H1 (cell line): ENCODE data around the gene TRAPPC11. TPM values are rescaled to one million over a fixed set of nuclear protein-coding genes. Genes with fewer than 3 reads are reported as not detected.

Source experiments
- CTCF ChIA-PET: fragments of 300-600 bp; sonication (Branson Sonifier 250); formaldehyde crosslinking; loops from one replicate; lab custom pipeline; 2021; ENCODE audit not compliant: partially characterized antibody; lab: Charles Lee
- POLR2A ChIA-PET: fragments of 300-600 bp; sonication (Branson Sonifier 250); formaldehyde crosslinking; loops from one replicate; lab custom pipeline; 2021; ENCODE audit warnings: inconsistent platforms; ENCODE audit not compliant: partially characterized antibody; lab: Charles Lee
- DNase-seq, 2 experiments: peaks; one replicate each; pipeline versions ENCODE4 v3.0.0 to v3.0.0-alpha.2; 2010 to 2022; ENCODE audit warnings: low spot score in 2 of 2, low read depth in 1 of 2, mixed read lengths in 1 of 2
- FAIRE-seq: peaks from 2 replicates; lab custom pipeline; 2011; peaks lifted over from hg19 to GRCh38; lab: Jason Lieb, UNC
- H2AFZ ChIP-seq: 2 replicates; pipeline ENCODE4 v1.8.1; 2012; ENCODE audit warnings: low read length, inconsistent platforms
- H2AK5ac ChIP-seq: 2 replicates; pipeline ENCODE4 v1.6.1; 2013; ENCODE audit warnings: low read depth, low read length
- H2BK120ac ChIP-seq: replicated peaks from 2 replicates; pipeline ENCODE3; 2013; ENCODE audit warnings: low read depth, low read length, inconsistent platforms
- H2BK12ac ChIP-seq: 2 replicates; pipeline ENCODE4 v1.6.1; 2013; ENCODE audit warnings: low read depth, low read length
- H2BK15ac ChIP-seq: 2 replicates; pipeline ENCODE4 v1.6.1; 2013; ENCODE audit warnings: low read length
- H2BK20ac ChIP-seq: 2 replicates; pipeline ENCODE4 v1.6.1; 2013; ENCODE audit warnings: low read length
- H2BK5ac ChIP-seq: 2 replicates; pipeline ENCODE4 v1.6.1; 2013; ENCODE audit warnings: low read depth, low read length
- H3K14ac ChIP-seq: 2 replicates; pipeline ENCODE4 v1.6.1; 2013; ENCODE audit warnings: inconsistent platforms; ENCODE audit not compliant: insufficient read length
- H3K18ac ChIP-seq: 2 replicates; pipeline ENCODE4 v1.6.1; 2013; ENCODE audit warnings: low read length; ENCODE audit errors: extremely low read depth
- H3K23ac ChIP-seq: 2 replicates; pipeline ENCODE4 v1.6.1; 2013; ENCODE audit warnings: inconsistent platforms; ENCODE audit not compliant: insufficient read length
- H3K23me2 ChIP-seq: 2 replicates; pipeline ENCODE4 v1.6.1; 2013; ENCODE audit warnings: low read depth, low read length
- H3K27ac ChIP-seq: 2 replicates; pipeline ENCODE4 v1.6.1; 2011; ENCODE audit warnings: low read depth, low read length, inconsistent platforms
- H3K27me3 ChIP-seq, 4 experiments: replicated peaks in 1 of 4; 1 replicate in 1 of 4; 2 replicates in 3 of 4; pipeline versions ENCODE4 v1.6.1 to v1.8.1; 2011 to 2013; ENCODE audit warnings: low read length in 3 of 4, mild to moderate bottlenecking in 3 of 4, inconsistent platforms in 2 of 4, mixed read lengths in 2 of 4, moderate library complexity in 1 of 4; ENCODE audit not compliant: control insufficient read depth in 3 of 4, insufficient read depth in 3 of 4; ENCODE audit errors: extremely low read depth in 1 of 4
- H3K36me3 ChIP-seq, 4 experiments: 2 replicates each; pipeline versions ENCODE4 v1.6.1 to v1.8.1; 2011 to 2013; ENCODE audit warnings: mild to moderate bottlenecking in 4 of 4, low read length in 3 of 4, moderate library complexity in 2 of 4, control low read depth in 1 of 4, inconsistent platforms in 1 of 4; ENCODE audit not compliant: insufficient read depth in 4 of 4, control insufficient read depth in 2 of 4
- H3K4ac ChIP-seq: replicated peaks from 2 replicates; pipeline ENCODE3; 2013; ENCODE audit warnings: low read length, low read depth, mixed read lengths, inconsistent platforms; ENCODE audit not compliant: insufficient read length
- H3K4me1 ChIP-seq, 4 experiments: replicated peaks in 1 of 4; 1 replicate in 1 of 4; 2 replicates in 3 of 4; pipeline versions ENCODE4 v1.6.1 to v1.8.1; 2011 to 2013; ENCODE audit warnings: low read length in 3 of 4, inconsistent platforms in 2 of 4, mixed read lengths in 1 of 4; ENCODE audit not compliant: insufficient read depth in 4 of 4, control insufficient read depth in 3 of 4
- H3K4me2 ChIP-seq, 2 experiments: 2 replicates each; pipeline versions ENCODE4 v1.6.1 to v1.8.1; 2011 to 2013; ENCODE audit warnings: low read depth in 2 of 2, low read length in 2 of 2, control low read depth in 1 of 2, inconsistent platforms in 1 of 2, mild to moderate bottlenecking in 1 of 2; ENCODE audit not compliant: insufficient read depth in 1 of 2
- H3K4me3 ChIP-seq, 4 experiments: fragments of 200-600, 300-600 bp in 1 of 4; sonication (generic), shearing (Covaris generic), sonication (Bioruptor Twin) in 1 of 4; 2 replicates each; pipeline versions ENCODE4 v1.5.1 to v1.8.1; 2011 to 2016; ENCODE audit warnings: low read length in 4 of 4, low read depth in 3 of 4, control low read depth in 2 of 4, inconsistent platforms in 2 of 4, mild to moderate bottlenecking in 2 of 4, mixed read lengths in 1 of 4, moderate library complexity in 1 of 4; ENCODE audit not compliant: insufficient read depth in 2 of 4; ENCODE audit errors: extremely low read depth in 1 of 4
- H3K56ac ChIP-seq: replicated peaks from 2 replicates; pipeline ENCODE3; 2013; ENCODE audit warnings: low read depth, mild to moderate bottlenecking, mixed read lengths, low read length, inconsistent platforms; ENCODE audit not compliant: insufficient read length
- H3K79me1 ChIP-seq: 2 replicates; pipeline ENCODE4 v1.6.1; 2013; ENCODE audit warnings: low read depth, low read length, control low read depth
- H3K79me2 ChIP-seq, 2 experiments: 2 replicates each; pipeline versions ENCODE4 v1.6.1 to v1.8.1; 2012 to 2013; ENCODE audit warnings: low read length in 2 of 2, mild to moderate bottlenecking in 2 of 2, inconsistent platforms in 1 of 2; ENCODE audit not compliant: insufficient read depth in 2 of 2, control insufficient read depth in 1 of 2
- H3K9ac ChIP-seq, 4 experiments: replicated peaks in 1 of 4; 1 replicate in 1 of 4; 2 replicates in 3 of 4; pipeline versions ENCODE4 v1.6.1 to v1.8.1; 2011 to 2013; ENCODE audit warnings: low read depth in 3 of 4, low read length in 3 of 4, control low read depth in 2 of 4, mild to moderate bottlenecking in 2 of 4, moderate library complexity in 2 of 4, inconsistent platforms in 1 of 4; ENCODE audit errors: extremely low read depth in 1 of 4
- H3K9me3 ChIP-seq, 2 experiments: 2 replicates each; pipeline versions ENCODE4 v1.6.1 to v1.8.1; 2012 to 2013; ENCODE audit warnings: mild to moderate bottlenecking in 2 of 2, moderate library complexity in 2 of 2, control low read depth in 1 of 2, inconsistent platforms in 1 of 2, low read depth in 1 of 2, low read length in 1 of 2, mixed read lengths in 1 of 2; ENCODE audit not compliant: insufficient read depth in 2 of 2
- H4K20me1 ChIP-seq, 2 experiments: replicated peaks in 1 of 2; 2 replicates each; pipeline versions ENCODE3 to v1.8.1; 2011 to 2013; ENCODE audit warnings: inconsistent platforms in 2 of 2, low read length in 2 of 2, mild to moderate bottlenecking in 1 of 2; ENCODE audit not compliant: insufficient read depth in 2 of 2, control insufficient read depth in 1 of 2
- H4K5ac ChIP-seq: 2 replicates; pipeline ENCODE4 v1.6.1; 2013; ENCODE audit warnings: low read length, low read depth, mixed read lengths, inconsistent platforms; ENCODE audit not compliant: insufficient read length
- H4K8ac ChIP-seq: 2 replicates; pipeline ENCODE4 v1.8.0; 2013; ENCODE audit warnings: mild to moderate bottlenecking, moderate library complexity, low read length, inconsistent platforms; ENCODE audit not compliant: insufficient read depth; ENCODE audit errors: extremely low read depth
- H4K91ac ChIP-seq: replicated peaks from 2 replicates; pipeline ENCODE3; 2013; ENCODE audit warnings: low read length, mixed read lengths, inconsistent platforms; ENCODE audit not compliant: insufficient read length
- CTCF ChIP-seq, 3 experiments: IDR thresholded peaks; 1 replicate in 2 of 3; 2 replicates in 1 of 3; pipeline versions ENCODE4 v1.5.1 to v1.6.1; 2011; ENCODE audit warnings: low read length in 3 of 3, mild to moderate bottlenecking in 3 of 3, inconsistent platforms in 2 of 3, low read depth in 1 of 3, moderate library complexity in 1 of 3; ENCODE audit not compliant: insufficient read depth in 1 of 3; ENCODE audit errors: control extremely low read depth in 1 of 3
- EGR1 ChIP-seq: IDR thresholded peaks from 2 replicates; pipeline ENCODE4 v1.6.1; 2011; ENCODE audit warnings: low read depth, low read length, borderline replicate concordance
- FOSL1 ChIP-seq: IDR thresholded peaks from 2 replicates; pipeline ENCODE4 v1.6.1; 2011; ENCODE audit warnings: mild to moderate bottlenecking, low read depth, low read length, moderate library complexity; ENCODE audit not compliant: insufficient read depth
- GABPA ChIP-seq: IDR thresholded peaks from 2 replicates; pipeline ENCODE4 v1.6.1; 2011; ENCODE audit warnings: mild to moderate bottlenecking, low read length, moderate library complexity, borderline replicate concordance; ENCODE audit not compliant: insufficient read depth
- HDAC2 ChIP-seq, 2 experiments: fragments of 300-600 bp in 1 of 2; sonication (generic) in 1 of 2; IDR thresholded peaks; 2 replicates each; pipeline ENCODE4 v1.6.1; 2011 to 2012; ENCODE audit warnings: low read depth in 2 of 2, low read length in 2 of 2, mild to moderate bottlenecking in 2 of 2, moderate library complexity in 2 of 2, borderline replicate concordance in 1 of 2, inconsistent platforms in 1 of 2
- PHF8 ChIP-seq: fragments of 200-600 bp; sonication (generic); conservative IDR thresholded peaks from 2 replicates; pipeline ENCODE4 v1.7.1; 2012; ENCODE audit warnings: low read depth, mild to moderate bottlenecking, inconsistent platforms, low read length, moderate library complexity
- SAP30 ChIP-seq: fragments of 300-600 bp; sonication (generic); IDR thresholded peaks from 2 replicates; pipeline ENCODE4 v1.7.1; 2012; ENCODE audit warnings: low read length, moderate library complexity, mild to moderate bottlenecking, inconsistent platforms; ENCODE audit not compliant: insufficient read depth, insufficient replicate concordance
- SIRT6 ChIP-seq: IDR thresholded peaks from one replicate; pipeline ENCODE4 v1.7.1; 2012; ENCODE audit warnings: low read length, inconsistent platforms
- USF2 ChIP-seq: IDR thresholded peaks from 2 replicates; pipeline ENCODE4 v1.6.1; 2011; ENCODE audit warnings: low read length, improper control_type of control experiment
- WGBS, 2 experiments: shearing (Covaris generic) in 1 of 2; methylation state at CpG; one replicate each; pipeline versions ENCODE4 v1.1.6 to v1.1.7; 2013 to 2015; ENCODE audit warnings: low lambda C conversion rate in 2 of 2, mixed read lengths in 2 of 2, inconsistent platforms in 1 of 2, low coverage in 1 of 2, missing lambda C conversion rate in 1 of 2; ENCODE audit not compliant: insufficient replicate concordance in 2 of 2, insufficient coverage in 1 of 2, insufficient read length in 1 of 2; ENCODE audit errors: extremely low coverage in 1 of 2, missing lambda C conversion rate in 1 of 2; 5-methylcytosine and 5-hydroxymethylcytosine counted together
- polyA plus RNA-seq, 7 experiments: library from polyadenylated mRNA; depleted of rRNA in 3 of 7; stranded (reverse) in 5 of 7; unstranded in 2 of 7; fragments of >200 nt in 5 of 7; fragments of 200-250 nt in 2 of 7; gene quantifications; 1 replicate in 5 of 7; 2 replicates in 1 of 7; 4 replicates in 1 of 7; pipeline versions ENCODE4 v1.2.1 to v1.2.3, GENCODE V29; 2011 to 2013; ENCODE audit warnings: missing spikeins in 2 of 7, mixed read lengths in 2 of 7
- total RNA-seq: library from RNA; stranded (reverse); fragmentation: NEBNext Ultra II Directional; extraction: Animal tissue kit (Norgen Biotek cat#: 25700); gene quantifications from 2 replicates; pipeline ENCODE4 v1.2.1, GENCODE V29; 2021

Gene TRAPPC11
- total and polyA plus RNA-seq, 2 of the 8 experiments (the other 6 are each of a cell fraction or from before 2014, with no cell fraction given): 19.2 to 25.9 TPM

GRCh38 chr4:183659872-183660242, 764 bp downstream of the TRAPPC11 start:
- peak overlapping the region in 2 of 4 experiments; percentile 78 to 97; a peak in 5 of 7 replicates for H3K9ac ChIP-seq
- POLR2A ChIA-PET: interaction anchor here (0.7 to 1.0 kb wide), 3 partner anchors 9 to 34 kb away, joined by 3 read pairs; no protein-coding TSS in a partner anchor
- no peak overlapping the region; the same call in 1 of the 2 replicates for H3K27ac ChIP-seq
- no peak overlapping the region for H2BK120ac ChIP-seq
- no peak overlapping the region for H4K91ac ChIP-seq
- no peak overlapping the region for H2BK15ac ChIP-seq
- no peaks in the 10 kb centered on the region for H3K9me3 ChIP-seq
- DNase-seq (no peak), FAIRE-seq (peak; percentile 13)
- CTCF ChIA-PET: no interaction called here
- peaks cover 0 to 35% of the 10 kb centered on the region in 2 experiments; a peak in 2 of 4 replicates for H3K79me2 ChIP-seq
- no peaks in the 10 kb centered on the region; a peak in 1 of 7 replicates for H3K27me3 ChIP-seq
- H3K23ac ChIP-seq: no peak overlapping the region
- no peak overlapping the region for H3K4ac ChIP-seq
- H2AFZ ChIP-seq: peak overlapping the region; percentile 80
- H4K20me1 ChIP-seq: no peaks in the 10 kb centered on the region
- H3K23me2 ChIP-seq: peaks cover 12% of the 10 kb centered on the region
- H2BK20ac ChIP-seq: no peak overlapping the region
- H3K18ac ChIP-seq: no peak overlapping the region
- no peak overlapping the region for H2AK5ac ChIP-seq
- WGBS, 2 experiments: 39% methylated on average over 10 of the region's 10 CpGs; no CpG with 5 or more reads in 1 of the 2 experiments
- H3K14ac ChIP-seq: no peak overlapping the region
- H3K4me2 ChIP-seq: peak overlapping the region; percentile 74 to 99
- no peak overlapping the region; the same call in 1 of the 2 replicates for H2BK12ac ChIP-seq
- peak overlapping the region; percentile 71 to 99 (median 79) for H3K4me3 ChIP-seq
- H3K79me1 ChIP-seq: 0 out of 2 replicates have a peak, but pooled peaks cover 2% of the 10 kb centered on the region
- H3K56ac ChIP-seq: no peak overlapping the region
- peaks cover 0 to 7% (median 0%) of the 10 kb centered on the region in 4 experiments; a peak in 2 of 8 replicates for H3K36me3 ChIP-seq
- H4K8ac ChIP-seq: no peak overlapping the region
- no peak overlapping the region for H2BK5ac ChIP-seq
- no peak overlapping the region for H4K5ac ChIP-seq
- peaks cover 0 to 4% (median 0%) of the 10 kb centered on the region in 4 experiments; a peak in 3 of 7 replicates for H3K4me1 ChIP-seq
- TF ChIP-seq EGR1 (no peak), FOSL1 (no peak), HDAC2 (IDR thresholded peaks at IDR 0.05; ENCODE audit: borderline replicate concordance in 1 of 2, low read depth in 2 of 2, low read length in 2 of 2) (no peak), USF2 (no peak), SIRT6 (no peak), PHF8 (no peak), CTCF (IDR thresholded peaks at IDR 0.05; ENCODE audit: control extremely low read depth in 1 of 3, insufficient read depth in 1 of 3, low read depth in 1 of 3, low read length in 3 of 3) (no peak), SAP30 (no peak), GABPA (no peak)
